ENCODE results near the gene TNFRSF8. TPM values are rescaled to one million over a fixed set of nuclear protein-coding genes. Genes with fewer than 3 reads are reported as not detected.
A peak's percentile ranks its signal among the peaks of the same experiment; 100 is the strongest.
"Not testable (repeated sequence)": the region's sequence is repeated elsewhere in the genome, so short reads cannot be mapped to it uniquely, and the experiment has no call there.

Gene TNFRSF8
- total RNA-seq, 1 donor from 2014 or later = not detected

DNA sequence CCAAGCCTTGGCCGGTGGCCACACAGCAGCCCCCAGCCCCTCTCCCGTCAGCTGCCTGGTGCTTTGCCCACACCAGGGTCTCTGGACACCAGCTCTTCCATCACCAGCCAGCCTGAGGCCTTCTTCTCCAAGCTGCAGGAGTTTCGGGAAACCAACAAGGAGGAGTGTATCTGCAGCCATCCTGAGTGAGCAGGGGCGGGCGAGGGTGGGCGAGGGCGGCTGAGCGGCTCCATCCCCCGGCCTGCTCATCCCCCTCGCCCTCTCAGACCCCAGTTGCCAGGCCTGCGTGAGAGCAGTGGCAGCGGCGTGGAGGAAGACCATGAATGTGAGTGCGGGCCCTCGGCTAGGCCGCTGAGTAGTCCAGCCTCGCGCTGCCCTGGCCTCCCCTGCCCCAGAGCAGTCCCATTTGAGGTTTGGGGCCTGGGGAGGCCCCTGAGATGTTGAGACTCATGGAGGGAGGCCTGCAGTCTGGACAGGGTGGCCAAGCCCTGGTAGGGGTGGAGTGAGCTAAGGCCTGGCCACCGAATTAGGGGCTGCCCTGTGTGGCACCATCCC, 34.1 kb upstream of the TNFRSF8 start:
- Mint-ChIP-seq H3K9me3 (no peaks in the 10 kb centered on the region), H3K27me3 (ENCODE audit: low read depth) (no peaks in the 10 kb centered on the region), H3K4me1 (peaks cover 1% of the 10 kb centered on the region), H3K36me3 (ENCODE audit: low read depth) (peaks cover 8% of the 10 kb centered on the region), H3K27ac (ENCODE audit: unreplicated experiment) (no peak overlapping the region), H3K4me3 (no peak overlapping the region)
- no peak for DNase-seq (ENCODE audit: low read depth, low spot score)
- TF ChIP-seq CTCF (conservative IDR thresholded peaks at IDR 0.05) = no peak

DNA sequence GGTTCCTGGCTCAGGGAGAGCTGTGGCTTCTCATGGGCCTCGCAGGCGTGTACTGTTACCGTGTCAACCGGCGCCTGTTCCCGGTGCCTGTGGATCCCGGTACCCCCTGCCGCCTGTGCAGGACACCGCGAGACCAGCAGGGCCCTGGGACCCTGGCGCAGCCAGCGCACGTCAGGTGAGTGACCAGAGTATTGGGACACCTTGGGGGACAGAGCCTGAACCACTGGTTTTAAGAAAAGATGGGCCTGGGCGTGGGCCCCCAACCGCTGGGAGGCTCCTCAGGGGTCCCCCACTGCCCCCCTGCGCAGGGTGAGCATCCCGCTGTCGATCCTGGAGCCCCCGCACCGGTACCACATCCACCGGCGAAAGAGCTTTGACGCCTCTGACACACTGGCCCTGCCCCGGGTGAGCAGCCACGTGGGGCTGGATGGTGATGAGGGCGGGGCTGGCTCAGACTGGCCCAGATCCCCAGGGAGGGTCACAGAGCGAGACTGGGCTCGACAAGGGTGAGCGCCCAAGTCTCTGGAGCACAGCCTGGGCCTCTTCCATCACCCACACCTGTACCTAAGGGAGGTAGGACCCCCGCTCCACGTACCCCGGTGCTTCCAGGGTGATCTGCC, 33.3 kb upstream of the TNFRSF8 start:
- H3K36me3 Mint-ChIP-seq (ENCODE audit: low read depth) = peaks cover 8% of the 10 kb centered on the region
- peaks cover 9% of the 10 kb centered on the region for H3K4me1 Mint-ChIP-seq
- DNase-seq (ENCODE audit: low read depth, low spot score) = no peak
- no peaks in the 10 kb centered on the region for H3K27me3 Mint-ChIP-seq (ENCODE audit: low read depth)
- no peak for TF ChIP-seq CTCF (conservative IDR thresholded peaks at IDR 0.05)
- H3K27ac Mint-ChIP-seq (ENCODE audit: unreplicated experiment) = no peak overlapping the region
- H3K4me3 Mint-ChIP-seq = no peak overlapping the region
- H3K9me3 Mint-ChIP-seq = no peaks in the 10 kb centered on the region

GRCh38 chr1:12031039-12031980, 31.8 kb upstream of the TNFRSF8 start:
- Mint-ChIP-seq H3K36me3 (ENCODE audit: low read depth) (peaks cover 8% of the 10 kb centered on the region), H3K4me3 (no peak overlapping the region), H3K9me3 (no peaks in the 10 kb centered on the region), H3K27ac (ENCODE audit: unreplicated experiment) (no peak overlapping the region), H3K4me1 (peaks cover 19% of the 10 kb centered on the region), H3K27me3 (ENCODE audit: low read depth) (no peaks in the 10 kb centered on the region)
- TF ChIP-seq CTCF (conservative IDR thresholded peaks at IDR 0.05) = peak; percentile 47
- DNase-seq (ENCODE audit: low read depth, low spot score) = peak; percentile 23

DNA sequence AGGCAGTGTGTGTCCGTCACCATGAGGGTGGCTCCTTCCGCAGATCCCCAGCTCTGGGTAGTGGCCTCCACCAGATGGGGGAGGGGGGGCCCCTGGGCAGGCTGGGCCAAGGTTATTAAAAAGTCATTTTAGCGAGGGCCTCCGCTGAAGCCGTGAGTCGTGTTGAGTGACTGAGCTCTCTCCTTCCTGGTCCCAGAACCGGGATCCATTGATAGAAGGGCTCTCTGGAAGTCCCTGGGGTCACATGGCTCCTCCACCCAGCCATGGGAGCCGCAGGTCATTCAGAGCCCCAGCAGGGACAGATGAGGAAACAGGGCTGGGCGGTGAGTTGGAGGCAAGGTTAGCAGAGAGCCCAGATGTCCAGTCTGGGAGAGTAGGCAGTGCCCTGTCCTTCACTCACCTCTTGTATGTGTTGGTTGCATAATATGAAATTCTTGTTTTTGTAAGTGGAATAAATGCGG, 30.9 kb upstream of the TNFRSF8 start:
- Mint-ChIP-seq H3K4me1 (peaks cover 19% of the 10 kb centered on the region), H3K27me3 (ENCODE audit: low read depth) (no peaks in the 10 kb centered on the region), H3K36me3 (ENCODE audit: low read depth) (peaks cover 5% of the 10 kb centered on the region), H3K27ac (ENCODE audit: unreplicated experiment) (no peak overlapping the region), H3K9me3 (no peaks in the 10 kb centered on the region), H3K4me3 (no peak overlapping the region)
- no peak for DNase-seq (ENCODE audit: low read depth, low spot score)
- TF ChIP-seq CTCF (conservative IDR thresholded peaks at IDR 0.05) = no peak

DNA sequence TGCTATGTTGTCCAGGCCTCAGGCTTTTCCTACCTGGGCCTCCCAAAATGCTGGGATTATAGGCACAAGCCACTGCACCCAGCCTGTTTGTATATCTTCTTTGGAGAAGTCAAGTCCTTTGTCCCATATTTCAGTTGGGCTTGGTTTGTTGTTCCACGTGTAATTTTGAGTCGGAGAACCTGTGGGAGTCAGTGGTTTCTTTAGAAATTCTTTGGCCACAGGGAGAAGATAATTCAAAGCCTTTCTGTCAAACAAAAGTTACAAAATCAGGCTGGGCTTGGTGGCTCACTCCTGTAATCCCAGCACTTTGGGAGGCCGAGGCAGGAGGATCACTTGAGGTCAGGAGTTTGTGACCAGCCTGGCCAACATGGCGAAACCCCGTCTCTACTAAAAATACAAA, 29.7 kb upstream of the TNFRSF8 start:
- H3K27me3 Mint-ChIP-seq (ENCODE audit: low read depth); DNase-seq (ENCODE audit: low read depth, low spot score); H3K27ac Mint-ChIP-seq (ENCODE audit: unreplicated experiment); H3K36me3 Mint-ChIP-seq (ENCODE audit: low read depth); H3K4me3 Mint-ChIP-seq; H3K9me3 Mint-ChIP-seq: not testable (repeated sequence)
- peaks cover 19% of the 10 kb centered on the region for H3K4me1 Mint-ChIP-seq
